Mesothelial cell of epicardium (in vitro differentiated cells): ENCODE data around the gene ABCC5. TPM values are rescaled to one million over a fixed set of nuclear protein-coding genes. Genes with fewer than 3 reads are reported as not detected.

Experiments
- DNase-seq, 2 experiments: peaks; one replicate each; pipeline ENCODE4 v3.0.0; 2021; ENCODE audit warnings: low spot score in 2 of 2; ENCODE audit not compliant: unreplicated experiment in 2 of 2
- H3K27ac Mint-ChIP-seq: 2 replicates; pipeline ENCODE4 v1.8.0; 2021; ENCODE audit warnings: mixed read lengths
- H3K27me3 Mint-ChIP-seq: 2 replicates; pipeline ENCODE4 v1.8.0; 2021; ENCODE audit warnings: low read depth, mixed read lengths
- H3K36me3 Mint-ChIP-seq: 2 replicates; pipeline ENCODE4 v1.8.0; 2021; ENCODE audit warnings: mixed read lengths
- H3K4me1 Mint-ChIP-seq: 2 replicates; pipeline ENCODE4 v1.8.0; 2021; ENCODE audit warnings: mixed read lengths
- H3K4me3 Mint-ChIP-seq: 2 replicates; pipeline ENCODE4 v1.8.0; 2021; ENCODE audit warnings: mild to moderate bottlenecking, moderate library complexity, mixed read lengths
- H3K9me3 Mint-ChIP-seq: 2 replicates; pipeline ENCODE4 v1.8.0; 2021; ENCODE audit warnings: mixed read lengths
- total RNA-seq: library from RNA; stranded (reverse); gene quantifications from 3 replicates; pipeline ENCODE4 v1.2.1, GENCODE V29; 2021
- TF ChIP-seq, protein P1 (sequence below): fragments of 200-600 bp; sonication (generic); IDR thresholded peaks from one replicate; pipeline ENCODE4 v1.5.0; 2021; ENCODE audit warnings: antibody characterized with exemption; ENCODE audit not compliant: unreplicated experiment

ABCC5 gene
- total RNA-seq, 1 donor from 2014 or later, result 62.3 TPM

- Mint-ChIP-seq H3K27me3 (no peaks in the 10 kb centered on the region), H3K4me3 (no peak overlapping the region), H3K36me3 (peaks cover 13% of the 10 kb centered on the region), H3K4me1 (no peaks in the 10 kb centered on the region), H3K9me3 (no peaks in the 10 kb centered on the region), H3K27ac (no peak overlapping the region)
- TF ChIP-seq, protein P1, sequence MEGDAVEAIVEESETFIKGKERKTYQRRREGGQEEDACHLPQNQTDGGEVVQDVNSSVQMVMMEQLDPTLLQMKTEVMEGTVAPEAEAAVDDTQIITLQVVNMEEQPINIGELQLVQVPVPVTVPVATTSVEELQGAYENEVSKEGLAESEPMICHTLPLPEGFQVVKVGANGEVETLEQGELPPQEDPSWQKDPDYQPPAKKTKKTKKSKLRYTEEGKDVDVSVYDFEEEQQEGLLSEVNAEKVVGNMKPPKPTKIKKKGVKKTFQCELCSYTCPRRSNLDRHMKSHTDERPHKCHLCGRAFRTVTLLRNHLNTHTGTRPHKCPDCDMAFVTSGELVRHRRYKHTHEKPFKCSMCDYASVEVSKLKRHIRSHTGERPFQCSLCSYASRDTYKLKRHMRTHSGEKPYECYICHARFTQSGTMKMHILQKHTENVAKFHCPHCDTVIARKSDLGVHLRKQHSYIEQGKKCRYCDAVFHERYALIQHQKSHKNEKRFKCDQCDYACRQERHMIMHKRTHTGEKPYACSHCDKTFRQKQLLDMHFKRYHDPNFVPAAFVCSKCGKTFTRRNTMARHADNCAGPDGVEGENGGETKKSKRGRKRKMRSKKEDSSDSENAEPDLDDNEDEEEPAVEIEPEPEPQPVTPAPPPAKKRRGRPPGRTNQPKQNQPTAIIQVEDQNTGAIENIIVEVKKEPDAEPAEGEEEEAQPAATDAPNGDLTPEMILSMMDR, result no peak
- no peak for DNase-seq
These were observed 99.9 kb downstream of the ABCC5 start for GRCh38 chr3:183917776-183918175.

DNA sequence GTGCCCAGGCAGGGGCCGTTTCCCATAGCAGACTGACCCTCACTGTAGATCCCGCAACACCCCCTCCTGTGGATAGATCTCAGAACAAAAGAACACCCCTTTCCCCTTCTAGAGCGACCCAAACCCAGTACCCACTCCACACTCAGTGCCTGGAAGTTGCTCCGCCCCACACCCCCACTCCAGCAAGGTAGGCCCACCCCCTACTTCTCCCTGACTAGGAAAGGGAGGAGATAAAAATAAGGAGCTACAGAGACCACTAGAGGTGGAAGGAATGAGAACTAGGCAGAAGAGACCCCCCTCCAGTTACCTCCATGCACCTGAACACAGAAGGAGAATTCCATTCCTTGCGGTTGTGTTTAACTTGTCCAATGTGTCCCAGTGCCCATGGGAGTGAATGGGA is 102.8 kb downstream of the ABCC5 start:
- H3K27me3 Mint-ChIP-seq, result peaks cover 7% of the 10 kb centered on the region
- TF ChIP-seq, protein P1, result no peak

GRCh38 chr3:183913580-183913920 is 104.1 kb downstream of the ABCC5 start:
- Mint-ChIP-seq H3K4me1 (no peaks in the 10 kb centered on the region), H3K27me3 (peaks cover 7% of the 10 kb centered on the region), H3K36me3 (no peaks in the 10 kb centered on the region), H3K4me3 (no peak overlapping the region), H3K9me3 (no peaks in the 10 kb centered on the region), H3K27ac (no peak overlapping the region)
- DNase-seq, result no peak
- TF ChIP-seq, protein P1, result no peak

More for the DNA sequence above, 102.8 kb downstream of the ABCC5 start:
- Mint-ChIP-seq H3K4me1 (no peaks in the 10 kb centered on the region), H3K27ac (no peak overlapping the region), H3K36me3 (peaks cover 3% of the 10 kb centered on the region), H3K4me3 (no peak overlapping the region), H3K9me3 (no peaks in the 10 kb centered on the region)
- DNase-seq, result no peak

GRCh38 chr3:183912895-183913579 is 104.6 kb downstream of the ABCC5 start:
- TF ChIP-seq, protein P1, result no peak
- no peaks in the 10 kb centered on the region for H3K36me3 Mint-ChIP-seq
- no peaks in the 10 kb centered on the region for H3K9me3 Mint-ChIP-seq
- no peak for DNase-seq
- H3K27me3 Mint-ChIP-seq, result peaks cover 7% of the 10 kb centered on the region
- no peaks in the 10 kb centered on the region for H3K4me1 Mint-ChIP-seq
- no peak overlapping the region for H3K27ac Mint-ChIP-seq
- H3K4me3 Mint-ChIP-seq, result no peak overlapping the region

- peaks cover 9% of the 10 kb centered on the region for H3K27me3 Mint-ChIP-seq
- TF ChIP-seq, protein P1, result no peak
- H3K27ac Mint-ChIP-seq, result no peak overlapping the region
- H3K4me1 Mint-ChIP-seq, result no peaks in the 10 kb centered on the region
- DNase-seq, result no peak
- no peak overlapping the region for H3K4me3 Mint-ChIP-seq
- H3K36me3 Mint-ChIP-seq, result no peaks in the 10 kb centered on the region
- H3K9me3 Mint-ChIP-seq, result no peaks in the 10 kb centered on the region
These were observed 105.7 kb downstream of the ABCC5 start for GRCh38 chr3:183911763-183912506.
